ENCODE data around the gene HDAC4. TPM values are rescaled to one million over a fixed set of nuclear protein-coding genes. Genes with fewer than 3 reads are reported as not detected.

The HDAC4 gene
- total and polyA plus RNA-seq, 9 of the 15 experiments (the other 6 are each of a cell fraction or from before 2014, with no cell fraction given) = 0.11 to 20.2 (median 4.0) TPM

- 0 out of 2 replicates have a peak, but pooled peaks have one; percentile 55 for TF ChIP-seq ZNF311 (CRISPR knock-in tag; IDR thresholded peaks at IDR 0.05)
- no peak for TF ChIP-seq ZNF707 (CRISPR knock-in tag; conservative IDR thresholded peaks at IDR 0.05)
- TF ChIP-seq ZNF449 (CRISPR knock-in tag; IDR thresholded peaks at IDR 0.05) = no peak
- no peak for TF ChIP-seq BMI1 (IDR thresholded peaks at IDR 0.05; ENCODE audit: low read length)
- TF ChIP-seq RREB1 (CRISPR knock-in tag; IDR thresholded peaks at IDR 0.05) = no peak
- TF ChIP-seq CREB3L1 (IDR thresholded peaks at IDR 0.05; ENCODE audit: borderline replicate concordance, low read depth) = no peak
- TF ChIP-seq CBFA2T2 (conservative IDR thresholded peaks at IDR 0.05) = 0 out of 2 replicates have a peak, but pooled peaks have one; percentile 15
- no peak for TF ChIP-seq TARDBP (IDR thresholded peaks at IDR 0.05)
- no peak for TF ChIP-seq PHTF2 (CRISPR knock-in tag; IDR thresholded peaks at IDR 0.05)
- no peak for TF ChIP-seq ZNF778 (CRISPR knock-in tag; IDR thresholded peaks at IDR 0.05)
- no peak for TF ChIP-seq SIRT6 (IDR thresholded peaks at IDR 0.05; ENCODE audit: low read depth, low read length)
- TF ChIP-seq TEAD1 (CRISPR knock-in tag; IDR thresholded peaks at IDR 0.05) = no peak
- TF ChIP-seq TCF7 (IDR thresholded peaks at IDR 0.05; ENCODE audit: borderline replicate concordance) = peak; percentile 72; the same call in 1 of the 2 replicates
- TF ChIP-seq MYNN (IDR thresholded peaks at IDR 0.05) = no peak; the same call in 1 of the 2 replicates
- TF ChIP-seq MYNN (CRISPR knock-in tag; IDR thresholded peaks at IDR 0.05) = no peak
- no peak for TF ChIP-seq CHD4 (IDR thresholded peaks at IDR 0.05; ENCODE audit: insufficient read depth, insufficient replicate concordance, low read depth, low read length, poor library complexity, severe bottlenecking)
- 0 out of 2 replicates have a peak, but pooled peaks have one; percentile 18 for TF ChIP-seq TCF15 (CRISPR knock-in tag; IDR thresholded peaks at IDR 0.05)
- TF ChIP-seq MECOM (CRISPR knock-in tag; IDR thresholded peaks at IDR 0.05) = no peak
These were observed 125.7 kb downstream of the HDAC4 start (continued) for GRCh38 chr2:239275044-239275685.
